Measurements from ENCODE around the gene WARS2. TPM values are rescaled to one million over a fixed set of nuclear protein-coding genes. Genes with fewer than 3 reads are reported as not detected.

The WARS2 gene
- total RNA-seq, 1 experiment from 2014 or later = 17.6 TPM

- no peak overlapping the region for H2AFZ ChIP-seq
- intact Hi-C loops (cut with micrococcal nuclease; ENCODE audit: unreplicated experiment) = no loop called here
- no peak overlapping the region for H3K27ac ChIP-seq
Observed at GRCh38 chr1:118995312-118996016, 145.0 kb downstream of the WARS2 start.

GRCh38 chr1:118993700-118994026 is 146.8 kb downstream of the WARS2 start:
- no TSS peak for BruUV-seq (replicated peaks)
- CTCF ChIA-PET = no interaction called here

More at GRCh38 chr1:118995312-118996016, 145.0 kb downstream of the WARS2 start:
- no peak overlapping the region for H3K4me3 ChIP-seq
- H3K4me2 ChIP-seq = no peak overlapping the region
- no peaks in the 10 kb centered on the region for H3K36me3 ChIP-seq (ENCODE audit: low read depth)
- H3K27me3 ChIP-seq (ENCODE audit: insufficient read depth, low read depth) = peaks cover 34% of the 10 kb centered on the region
- H3K4me1 ChIP-seq (replicated peaks; ENCODE audit: insufficient read depth) = no peaks in the 10 kb centered on the region
- H3K79me2 ChIP-seq (ENCODE audit: low read depth) = no peaks in the 10 kb centered on the region
- no peaks in the 10 kb centered on the region for H3K9me3 ChIP-seq (ENCODE audit: insufficient read depth, low read depth)
- no peaks in the 10 kb centered on the region for H3K9me2 ChIP-seq (ENCODE audit: insufficient read depth)
- H4K20me1 ChIP-seq (ENCODE audit: insufficient read depth) = no peaks in the 10 kb centered on the region
- TF ChIP-seq CTCF (conservative IDR thresholded peaks at IDR 0.05) (no peak), EZH2 (IDR thresholded peaks at IDR 0.05; ENCODE audit: low read depth) (no peak)
- no TSS peak for BruUV-seq (replicated peaks)
- no peak for DNase-seq
- CTCF ChIA-PET = no interaction called here
- no peaks in the 10 kb centered on the region for H3F3A ChIP-seq (ENCODE audit: insufficient read depth, low read depth)
- POLR2A ChIA-PET (ENCODE audit: unreplicated experiment) = no interaction called here

GRCh38 chr1:118992868-118993699 is 147.4 kb downstream of the WARS2 start:
- no peaks in the 10 kb centered on the region for H3F3A ChIP-seq (ENCODE audit: insufficient read depth, low read depth)
- no peaks in the 10 kb centered on the region for H3K79me2 ChIP-seq (ENCODE audit: low read depth)
- DNase-seq = no peak
- no peaks in the 10 kb centered on the region for H3K9me2 ChIP-seq (ENCODE audit: insufficient read depth)
- no peak for TF ChIP-seq CTCF (conservative IDR thresholded peaks at IDR 0.05)
- H3K9me3 ChIP-seq (ENCODE audit: insufficient read depth, low read depth) = no peaks in the 10 kb centered on the region
- BruUV-seq (replicated peaks) = no TSS peak
- H2AFZ ChIP-seq = no peak overlapping the region
- H3K27ac ChIP-seq = no peak overlapping the region
- no peaks in the 10 kb centered on the region for H4K20me1 ChIP-seq (ENCODE audit: insufficient read depth)
- H3K27me3 ChIP-seq (ENCODE audit: insufficient read depth, low read depth) = peaks cover 58% of the 10 kb centered on the region
- ChIA-PET CTCF (interaction anchor here (0.6 kb wide), 1 partner anchor 226 kb away, joined by 4 read pairs; no protein-coding TSS in a partner anchor), POLR2A (ENCODE audit: unreplicated experiment) (no interaction called here)
- no peaks in the 10 kb centered on the region for H3K36me3 ChIP-seq (ENCODE audit: low read depth)
- H3K4me2 ChIP-seq = no peak overlapping the region
- intact Hi-C loops (cut with micrococcal nuclease; ENCODE audit: unreplicated experiment) = no loop called here
- no peaks in the 10 kb centered on the region for H3K4me1 ChIP-seq (replicated peaks; ENCODE audit: insufficient read depth)
- no peak overlapping the region for H3K4me3 ChIP-seq

More at GRCh38 chr1:118993700-118994026, 146.8 kb downstream of the WARS2 start:
- H3K4me3 ChIP-seq = no peak overlapping the region
- TF ChIP-seq EZH2 (IDR thresholded peaks at IDR 0.05; ENCODE audit: low read depth) (no peak), CTCF (conservative IDR thresholded peaks at IDR 0.05) (no peak)
- no peaks in the 10 kb centered on the region for H3K9me3 ChIP-seq (ENCODE audit: insufficient read depth, low read depth)
- no peak overlapping the region for H3K27ac ChIP-seq
- intact Hi-C loops (cut with micrococcal nuclease; ENCODE audit: unreplicated experiment) = no loop called here
- POLR2A ChIA-PET (ENCODE audit: unreplicated experiment) = no interaction called here
- H3F3A ChIP-seq (ENCODE audit: insufficient read depth, low read depth) = no peaks in the 10 kb centered on the region
- no peak for DNase-seq
- peaks cover 52% of the 10 kb centered on the region for H3K27me3 ChIP-seq (ENCODE audit: insufficient read depth, low read depth)
- no peaks in the 10 kb centered on the region for H4K20me1 ChIP-seq (ENCODE audit: insufficient read depth)
- H3K79me2 ChIP-seq (ENCODE audit: low read depth) = no peaks in the 10 kb centered on the region
- H2AFZ ChIP-seq = no peak overlapping the region
- H3K36me3 ChIP-seq (ENCODE audit: low read depth) = no peaks in the 10 kb centered on the region
- no peak overlapping the region for H3K4me2 ChIP-seq
- H3K9me2 ChIP-seq (ENCODE audit: insufficient read depth) = no peaks in the 10 kb centered on the region
- H3K4me1 ChIP-seq (replicated peaks; ENCODE audit: insufficient read depth) = no peaks in the 10 kb centered on the region

Data from PC-9 (cell line).